Body of pancreas (tissue), 4 donors: ENCODE measurements around the gene HCAR2. TPM values are rescaled to one million over a fixed set of nuclear protein-coding genes. Genes with fewer than 3 reads are reported as not detected.

Experiments
- ATAC-seq: fragments of 150-250 bp; one replicate; pipeline ENCODE4 v1.9.1; 2016
- DNase-seq, 4 donors: peaks; one replicate each; pipeline ENCODE4 v3.0.0-alpha.2; 2019
- H3K27ac ChIP-seq, 4 donors: fragments of 200-600 bp; sonication (generic); 1 replicate in 3 of 4; 2 replicates in 1 of 4; pipeline versions ENCODE4 v1.5.1 to v1.6.1; 2016 to 2019; ENCODE audit warnings: mild to moderate bottlenecking in 1 of 4, mixed read lengths in 1 of 4, moderate library complexity in 1 of 4
- H3K27me3 ChIP-seq, 2 donors: fragments of 200-600 bp; sonication (generic); one replicate each; pipeline ENCODE4 v1.6.0; 2016; ENCODE audit warnings: mild to moderate bottlenecking in 1 of 2
- H3K36me3 ChIP-seq, 2 donors: fragments of 200-600 bp; sonication (generic); replicated peaks in 1 of 2; 2 replicates each; pipeline ENCODE4 v1.5.1; 2016; ENCODE audit warnings: low read depth in 2 of 2; ENCODE audit not compliant: insufficient read depth in 1 of 2
- H3K4me1 ChIP-seq: fragments of 200-600 bp; sonication (generic); one replicate; pipeline ENCODE4 v1.6.0; 2016
- H3K4me3 ChIP-seq, 2 donors: fragments of 200-600 bp; sonication (generic); 1 replicate in 1 of 2; 2 replicates in 1 of 2; pipeline ENCODE4 v1.5.1; 2016 to 2019
- H3K9me3 ChIP-seq, 3 donors: fragments of 200-600 bp; sonication (generic); 1 replicate in 2 of 3; 2 replicates in 1 of 3; pipeline ENCODE4 v1.5.1; 2016
- POLR2A ChIP-seq, 3 donors: fragments of 450-650 bp; IDR thresholded peaks; one replicate each; pipeline ENCODE4 v1.6.1; 2016; ENCODE audit warnings: antibody characterized with exemption in 3 of 3, mild to moderate bottlenecking in 2 of 3
- WGBS, 2 donors: methylation state at CpG; one replicate each; pipeline ENCODE4 v1.1.5; 2017; 5-methylcytosine and 5-hydroxymethylcytosine counted together
- intact Hi-C: fragments of 100-400 bp; cut with DNase I; formaldehyde crosslinking; loops from one replicate; pipeline ENCODE4 v1.15.1; 2023
- total RNA-seq, 2 donors: library from RNA; depleted of rRNA; stranded (reverse); fragments of >200 nt; gene quantifications; one replicate each; pipeline ENCODE4 v1.1.0, GENCODE V29; 2016
- TF ChIP-seq, protein P1 (sequence below), 7 experiments: fragments of 450-650 bp in 4 of 7; fragments of 200-600 bp in 3 of 7; sonication (generic) in 3 of 7; IDR thresholded peaks; one replicate each; pipeline ENCODE4 v1.5.1; 2016 to 2019; ENCODE audit warnings: antibody characterized with exemption in 7 of 7

The HCAR2 gene
- total RNA-seq, 2 donors from 2014 or later, result not detected

DNA sequence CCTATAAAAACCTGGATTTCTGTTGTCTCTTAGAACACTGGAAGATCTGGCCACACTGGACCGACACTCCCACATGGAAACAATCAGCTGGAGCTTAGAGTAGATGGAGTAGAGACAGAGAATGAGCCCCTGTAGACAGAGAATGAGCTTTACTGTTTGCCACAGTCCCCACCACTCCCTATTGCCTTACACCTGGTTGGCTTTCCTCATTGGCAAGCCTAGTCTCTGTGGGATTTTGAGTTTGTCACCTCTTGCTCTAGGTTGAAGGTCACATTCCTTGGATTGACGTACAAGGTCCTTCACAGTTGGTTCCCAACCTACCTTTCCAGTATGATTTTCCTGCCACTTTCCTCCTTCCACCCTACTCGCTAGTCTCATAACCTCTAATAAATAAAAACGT, 29.5 kb upstream of the HCAR2 start:
- H3K27ac ChIP-seq, result no peak overlapping the region
- H3K36me3 ChIP-seq, result no peaks in the 10 kb centered on the region
- H3K9me3 ChIP-seq, result no peaks in the 10 kb centered on the region
- 68 to 79% methylated on average over 4 of the region's 4 CpGs for WGBS, 2 donors
- no peaks in the 10 kb centered on the region for H3K4me1 ChIP-seq
- ATAC-seq (no peak), DNase-seq (no peak)
- H3K27me3 ChIP-seq, result no peaks in the 10 kb centered on the region
- TF ChIP-seq, protein P1, sequence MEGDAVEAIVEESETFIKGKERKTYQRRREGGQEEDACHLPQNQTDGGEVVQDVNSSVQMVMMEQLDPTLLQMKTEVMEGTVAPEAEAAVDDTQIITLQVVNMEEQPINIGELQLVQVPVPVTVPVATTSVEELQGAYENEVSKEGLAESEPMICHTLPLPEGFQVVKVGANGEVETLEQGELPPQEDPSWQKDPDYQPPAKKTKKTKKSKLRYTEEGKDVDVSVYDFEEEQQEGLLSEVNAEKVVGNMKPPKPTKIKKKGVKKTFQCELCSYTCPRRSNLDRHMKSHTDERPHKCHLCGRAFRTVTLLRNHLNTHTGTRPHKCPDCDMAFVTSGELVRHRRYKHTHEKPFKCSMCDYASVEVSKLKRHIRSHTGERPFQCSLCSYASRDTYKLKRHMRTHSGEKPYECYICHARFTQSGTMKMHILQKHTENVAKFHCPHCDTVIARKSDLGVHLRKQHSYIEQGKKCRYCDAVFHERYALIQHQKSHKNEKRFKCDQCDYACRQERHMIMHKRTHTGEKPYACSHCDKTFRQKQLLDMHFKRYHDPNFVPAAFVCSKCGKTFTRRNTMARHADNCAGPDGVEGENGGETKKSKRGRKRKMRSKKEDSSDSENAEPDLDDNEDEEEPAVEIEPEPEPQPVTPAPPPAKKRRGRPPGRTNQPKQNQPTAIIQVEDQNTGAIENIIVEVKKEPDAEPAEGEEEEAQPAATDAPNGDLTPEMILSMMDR (IDR thresholded peaks at IDR 0.05), result no peak
- no peak for TF ChIP-seq POLR2A (IDR thresholded peaks at IDR 0.05)
- H3K4me3 ChIP-seq, result no peak overlapping the region
- intact Hi-C loops, result no loop called here

DNA sequence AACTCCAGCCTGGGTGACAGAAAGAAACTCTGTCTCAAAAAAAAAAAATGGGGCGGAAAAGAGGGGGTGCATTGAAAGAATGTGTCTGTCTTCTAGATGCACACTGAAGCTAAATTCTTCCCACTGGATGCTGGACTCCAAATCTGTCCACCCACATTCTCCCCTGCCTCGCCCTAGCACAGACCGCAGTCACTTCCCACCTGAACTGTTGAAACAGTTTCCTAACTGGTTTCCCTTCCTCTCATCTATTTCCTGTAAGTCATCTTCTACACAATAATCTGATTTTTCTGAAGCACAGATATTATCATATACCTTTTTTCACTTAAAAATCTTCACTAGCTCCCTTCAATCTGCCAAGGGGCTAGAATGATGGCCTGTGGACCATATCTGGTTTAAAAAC, 29.0 kb upstream of the HCAR2 start:
- Histone ChIP-seq H3K27ac (no peak overlapping the region), H3K4me3 (no peak overlapping the region), H3K27me3 (no peaks in the 10 kb centered on the region), H3K4me1 (no peaks in the 10 kb centered on the region), H3K36me3 (no peaks in the 10 kb centered on the region), H3K9me3 (no peaks in the 10 kb centered on the region)
- no peak for TF ChIP-seq POLR2A (IDR thresholded peaks at IDR 0.05)
- intact Hi-C loops, result no loop called here
- ATAC-seq, result no peak
- 71 to 77% methylated on average over 3 of the region's 3 CpGs for WGBS, 2 donors
- no peak for DNase-seq

DNA sequence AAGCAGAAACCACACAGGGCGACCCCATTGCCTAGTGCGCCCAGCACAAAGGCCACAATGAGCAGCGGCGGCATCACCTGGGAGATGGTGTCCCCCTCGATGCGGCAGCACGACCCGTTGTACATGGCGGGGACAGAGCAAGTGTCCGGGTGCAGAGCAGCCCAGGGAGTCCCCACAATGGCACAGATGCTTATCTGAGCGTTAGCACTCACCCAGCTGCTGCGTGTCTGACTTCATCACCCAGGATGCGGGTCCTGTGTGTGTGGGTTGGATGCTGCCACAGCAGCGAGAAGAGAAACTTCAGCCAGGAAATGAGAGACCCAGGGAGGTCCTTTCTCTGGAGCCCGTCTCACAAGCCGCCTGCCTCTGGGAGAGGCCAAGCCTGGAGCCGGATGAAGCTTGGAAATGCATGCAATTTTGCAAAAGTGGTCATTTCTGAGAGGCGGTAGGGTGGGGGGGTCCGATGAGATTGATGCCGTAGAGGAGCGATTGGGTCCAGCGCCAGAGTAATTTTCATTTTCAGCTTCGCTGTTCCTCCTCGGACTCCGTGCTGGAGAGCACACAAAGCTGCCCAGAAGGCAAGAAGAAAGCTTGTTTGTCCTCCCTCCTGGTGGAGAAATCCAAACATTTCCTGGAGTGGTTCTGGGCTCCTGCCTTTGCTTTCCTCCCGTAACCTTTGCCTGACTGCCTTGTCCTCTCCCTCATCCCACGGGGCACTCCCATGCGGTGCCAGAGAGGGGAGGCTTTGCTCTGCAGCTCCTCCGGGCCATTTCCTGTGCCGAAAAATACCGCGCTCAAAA, 27.3 kb upstream of the HCAR2 start, which contains the start of gene HCAR1:
HCAR1 (minus strand) TSS at position 630 of the 800 bp plus-strand sequence; CDS start at position 125, 505 bp downstream.
- H3K9me3 ChIP-seq, result no peaks in the 10 kb centered on the region
- WGBS, 2 donors, result 46 to 61% methylated on average over 18 to 32 of the region's 32 CpGs
- no peaks in the 10 kb centered on the region for H3K36me3 ChIP-seq
- ATAC-seq (peak; percentile 27), DNase-seq (no peak)
- no peaks in the 10 kb centered on the region for H3K4me1 ChIP-seq
- H3K4me3 ChIP-seq, result no peak within 1 kb of the TSS
- no peaks in the 10 kb centered on the region for H3K27me3 ChIP-seq
- H3K27ac ChIP-seq, result no peak within 1 kb of the TSS
- no peak for TF ChIP-seq POLR2A (IDR thresholded peaks at IDR 0.05)
- TF ChIP-seq, protein P1 (IDR thresholded peaks at IDR 0.05), result no peak
- intact Hi-C loops, result no loop called here

DNA sequence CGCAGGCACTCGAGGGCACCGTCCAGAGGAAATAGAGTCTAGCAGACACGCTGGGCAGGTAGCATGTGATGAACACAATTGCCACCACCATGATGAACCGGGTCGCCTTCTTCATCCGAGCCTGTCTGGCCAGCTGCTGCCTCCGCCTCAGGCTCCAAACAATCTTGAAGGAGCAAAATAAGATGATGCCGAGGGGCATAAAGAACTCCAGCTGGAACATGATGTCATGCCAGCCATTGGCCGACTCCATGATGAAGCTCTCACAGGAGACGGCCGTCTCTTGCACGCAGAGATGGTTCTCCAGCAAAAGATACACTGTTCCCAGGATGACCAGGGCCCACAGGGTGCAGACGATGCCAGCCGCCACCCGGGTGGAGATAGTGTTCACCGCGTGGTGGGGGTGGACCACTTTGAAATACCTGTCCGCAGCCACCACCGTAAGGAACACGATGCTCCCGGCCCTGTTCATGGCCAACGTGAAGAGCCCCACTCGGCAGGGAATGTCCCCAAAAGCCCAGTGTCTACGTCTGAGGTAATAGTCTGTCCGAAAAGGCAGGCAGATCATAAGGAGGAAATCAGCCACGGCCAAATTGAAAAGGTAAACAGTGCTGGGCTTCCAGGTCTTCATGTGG, 26.5 kb upstream of the HCAR2 start:
- no peaks in the 10 kb centered on the region for H3K9me3 ChIP-seq
- H3K4me3 ChIP-seq, result no peak overlapping the region
- H3K4me1 ChIP-seq, result no peaks in the 10 kb centered on the region
- WGBS, 2 donors, result 77 to 82% methylated on average over 19 to 27 of the region's 27 CpGs
- no peaks in the 10 kb centered on the region for H3K36me3 ChIP-seq
- ATAC-seq (no peak), DNase-seq (no peak)
- no peak for TF ChIP-seq POLR2A (IDR thresholded peaks at IDR 0.05)
- TF ChIP-seq, protein P1 (IDR thresholded peaks at IDR 0.05), result no peak
- no peaks in the 10 kb centered on the region for H3K27me3 ChIP-seq
- intact Hi-C loops, result no loop called here
- H3K27ac ChIP-seq, result no peak overlapping the region

- TF ChIP-seq POLR2A (IDR thresholded peaks at IDR 0.05), result no peak
- TF ChIP-seq, protein P1 (IDR thresholded peaks at IDR 0.05), result no peak
- no peak for DNase-seq
- whole genome bisulfite sequencing, 2 donors, result 45 to 47% methylated on average over 5 of the region's 5 CpGs
- ATAC-seq, result no peak
- no peaks in the 10 kb centered on the region for H3K9me3 ChIP-seq
- no peaks in the 10 kb centered on the region for H3K36me3 ChIP-seq
- no peaks in the 10 kb centered on the region for H3K27me3 ChIP-seq
- no peak overlapping the region for H3K4me3 ChIP-seq
- H3K27ac ChIP-seq, result no peak overlapping the region
- H3K4me1 ChIP-seq, result no peaks in the 10 kb centered on the region
- intact Hi-C loops, result no loop called here
Measured at GRCh38 chr12:122726080-122726558, 23.0 kb upstream of the HCAR2 start.
